ENCODE measurements around the gene WNK3. TPM values are rescaled to one million over a fixed set of nuclear protein-coding genes. Genes with fewer than 3 reads are reported as not detected.

Gene WNK3
- polyA plus RNA-seq, 3 donors = not detected

GRCh38 chrX:54213603-54214002 lies 144.2 kb downstream of the WNK3 start:
- H3K4me1 Mint-ChIP-seq = no peaks in the 10 kb centered on the region
- H3K27ac Mint-ChIP-seq = no peak overlapping the region
- no peaks in the 10 kb centered on the region for H3K36me3 Mint-ChIP-seq
- Histone ChIP-seq H3K36me3 (replicated peaks in 1 of 2; ENCODE audit: control insufficient read depth in 1 of 2, insufficient read depth in 2 of 2, low read length in 2 of 2) (no peaks in the 10 kb centered on the region), H3K4me2 (replicated peaks; ENCODE audit: extremely low read depth, low read length, poor library complexity, severe bottlenecking) (no peak overlapping the region), H3K4me3 (replicated peaks in 1 of 3; ENCODE audit: low read depth in 2 of 3, low read length in 3 of 3) (no peak overlapping the region), H3K27me3 (ENCODE audit: control insufficient read depth in 2 of 2, insufficient read depth in 2 of 2, low read length in 2 of 2) (no peaks in the 10 kb centered on the region), H3K79me2 (ENCODE audit: insufficient read depth, low read length) (no peaks in the 10 kb centered on the region), H2AFZ (ENCODE audit: insufficient read depth, low read depth, low read length, poor library complexity, severe bottlenecking) (no peak overlapping the region), H3K27ac (ENCODE audit: low read depth in 1 of 2, low read length in 2 of 2) (no peak overlapping the region), H3K4me1 (ENCODE audit: control insufficient read depth in 1 of 2, insufficient read depth in 2 of 2, low read length in 2 of 2) (no peaks in the 10 kb centered on the region), H4K20me1 (ENCODE audit: insufficient read depth, low read length) (no peaks in the 10 kb centered on the region), H3K9me3 (replicated peaks in 1 of 2; ENCODE audit: control insufficient read depth in 1 of 2, insufficient read depth in 1 of 2, low read length in 2 of 2) (no peaks in the 10 kb centered on the region), H3K9ac (ENCODE audit: insufficient read depth, low read length, poor library complexity, severe bottlenecking) (no peak overlapping the region)
- intact Hi-C loops (cut with micrococcal nuclease) = no loop called here
- TF ChIP-seq CTCF (IDR thresholded peaks at IDR 0.05) = no peak
- peaks cover 0 to 4% (median 1%) of the 10 kb centered on the region in 3 donors for H3K27me3 Mint-ChIP-seq (ENCODE audit: low read depth in 3 of 3)
- WGBS (ENCODE audit: insufficient coverage) = no CpG with 5 or more reads among the region's 3 CpGs
- H3K4me3 Mint-ChIP-seq = no peak overlapping the region
- DNase-seq = no peak
- H3K9me3 Mint-ChIP-seq = peaks cover 5 to 29% (median 16%) of the 10 kb centered on the region in 7 donors

GRCh38 chrX:54208531-54208930 lies 149.3 kb downstream of the WNK3 start:
- no peak for DNase-seq
- Histone ChIP-seq H3K4me3 (replicated peaks in 1 of 3; ENCODE audit: low read depth in 2 of 3, low read length in 3 of 3) (no peak overlapping the region), H4K20me1 (ENCODE audit: insufficient read depth, low read length) (no peaks in the 10 kb centered on the region), H3K4me2 (replicated peaks; ENCODE audit: extremely low read depth, low read length, poor library complexity, severe bottlenecking) (no peak overlapping the region), H3K27me3 (ENCODE audit: control insufficient read depth in 2 of 2, insufficient read depth in 2 of 2, low read length in 2 of 2) (no peaks in the 10 kb centered on the region), H3K79me2 (ENCODE audit: insufficient read depth, low read length) (no peaks in the 10 kb centered on the region), H3K4me1 (ENCODE audit: control insufficient read depth in 1 of 2, insufficient read depth in 2 of 2, low read length in 2 of 2) (no peaks in the 10 kb centered on the region), H2AFZ (ENCODE audit: insufficient read depth, low read depth, low read length, poor library complexity, severe bottlenecking) (no peak overlapping the region), H3K9ac (ENCODE audit: insufficient read depth, low read length, poor library complexity, severe bottlenecking) (no peak overlapping the region), H3K27ac (ENCODE audit: low read depth in 1 of 2, low read length in 2 of 2) (no peak overlapping the region), H3K36me3 (replicated peaks in 1 of 2; ENCODE audit: control insufficient read depth in 1 of 2, insufficient read depth in 2 of 2, low read length in 2 of 2) (no peaks in the 10 kb centered on the region), H3K9me3 (replicated peaks in 1 of 2; ENCODE audit: control insufficient read depth in 1 of 2, insufficient read depth in 1 of 2, low read length in 2 of 2) (no peaks in the 10 kb centered on the region)
- H3K36me3 Mint-ChIP-seq = no peaks in the 10 kb centered on the region
- intact Hi-C loops (cut with micrococcal nuclease) = no loop called here
- H3K27me3 Mint-ChIP-seq (ENCODE audit: low read depth in 3 of 3) = peaks cover 0 to 10% (median 3%) of the 10 kb centered on the region in 3 donors
- no peak for TF ChIP-seq CTCF (IDR thresholded peaks at IDR 0.05)
- H3K4me1 Mint-ChIP-seq = no peaks in the 10 kb centered on the region
- H3K4me3 Mint-ChIP-seq = no peak overlapping the region
- WGBS (ENCODE audit: insufficient coverage) = no CpG with 5 or more reads among the region's 3 CpGs
- peaks cover 0 to 7% (median 5%) of the 10 kb centered on the region in 7 donors for H3K9me3 Mint-ChIP-seq
- H3K27ac Mint-ChIP-seq = no peak overlapping the region

Measured in CD14-positive monocyte (primary cell).